Adipose tissue (tissue), 3 donors: ENCODE measurements around the gene DACH1. TPM values are rescaled to one million over a fixed set of nuclear protein-coding genes. Genes with fewer than 3 reads are reported as not detected.

Source experiments
- H3K27ac ChIP-seq: one replicate; pipeline ENCODE4 v1.5.1; 2013; ENCODE audit warnings: low read depth, low read length
- WGBS, 3 donors: extraction: QIAGEN DNeasy Blood & Tissue Kit; methylation state at CpG; one replicate each; pipeline ENCODE4 v1.1.7; 2013; 5-methylcytosine and 5-hydroxymethylcytosine counted together
- polyA plus RNA-seq, 3 donors: library from polyadenylated mRNA; stranded (reverse); fragments of 200-250 nt; gene quantifications; one replicate each; pipeline ENCODE4 v1.2.3, GENCODE V29; 2013
- donor health status: healthy with polysubstance abuse.
- donor health status: Bipolar disorder and iron deficiency.
- donor health status: healthy.

The DACH1 gene
- polyA plus RNA-seq, 3 donors = 0.62 to 2.5 (median 2.2) TPM

DNA sequence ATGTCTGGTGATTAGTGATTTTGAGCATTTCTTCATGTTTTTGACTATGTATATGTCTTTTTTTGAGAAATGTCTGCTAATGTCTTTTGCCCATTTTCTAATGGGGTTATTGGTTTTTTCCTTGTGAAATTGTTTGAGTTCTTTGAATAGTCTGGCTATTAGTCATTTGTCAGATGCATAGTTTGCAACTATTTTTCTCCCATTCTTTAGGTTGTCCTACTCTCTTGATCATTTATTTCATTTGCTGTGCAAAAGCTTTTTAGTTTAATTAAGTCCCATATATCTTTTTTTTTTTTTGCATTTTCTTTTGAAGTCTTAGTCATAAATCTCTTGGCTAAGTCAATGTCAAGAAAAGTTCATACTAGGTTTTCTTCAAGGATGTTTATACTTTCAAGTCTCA lies 449.8 kb downstream of the DACH1 start:
- no peak overlapping the region for H3K27ac ChIP-seq

DNA sequence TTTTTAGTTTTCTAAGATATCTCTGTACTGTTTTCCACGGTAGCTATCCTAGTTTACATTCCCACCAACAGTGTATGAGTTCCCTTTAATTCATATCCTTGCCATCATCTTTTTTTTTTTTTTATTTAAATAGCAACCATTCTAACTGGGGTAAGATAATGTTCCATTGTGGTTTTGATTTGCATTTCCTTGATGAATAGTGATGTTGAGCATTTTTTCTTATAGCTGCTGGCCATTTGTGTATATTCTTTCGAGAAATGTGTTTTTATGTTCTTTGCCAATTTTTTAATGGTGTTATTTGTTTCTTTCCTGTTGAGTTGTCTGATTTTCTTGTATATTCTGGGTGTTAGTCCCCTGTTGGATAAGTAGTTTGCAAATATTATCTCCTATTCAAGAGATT lies 454.8 kb downstream of the DACH1 start:
- H3K27ac ChIP-seq = no peak overlapping the region
- WGBS, 3 donors = 59 to 78% (median 70%) methylated on average over 2 of the region's 2 CpGs

DNA sequence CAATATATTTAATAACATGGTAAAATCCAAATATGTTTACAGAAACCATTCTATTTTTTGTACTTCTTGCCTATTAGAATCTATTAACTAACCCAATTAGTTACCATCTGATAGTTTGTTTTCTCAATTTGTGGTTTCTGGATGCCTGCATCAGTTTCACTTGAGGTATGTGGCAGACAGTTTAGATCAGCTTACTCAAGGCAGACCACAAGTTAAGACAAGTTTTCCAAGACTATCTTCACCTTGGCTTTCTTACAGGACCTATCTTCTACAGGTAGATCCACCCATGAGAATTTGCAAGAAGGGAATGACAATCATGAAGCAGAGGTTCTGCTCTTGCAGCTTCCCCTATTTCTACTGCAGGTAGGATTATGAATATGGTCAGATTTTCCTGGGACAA lies 458.6 kb downstream of the DACH1 start:
- H3K27ac ChIP-seq = no peak overlapping the region

DNA sequence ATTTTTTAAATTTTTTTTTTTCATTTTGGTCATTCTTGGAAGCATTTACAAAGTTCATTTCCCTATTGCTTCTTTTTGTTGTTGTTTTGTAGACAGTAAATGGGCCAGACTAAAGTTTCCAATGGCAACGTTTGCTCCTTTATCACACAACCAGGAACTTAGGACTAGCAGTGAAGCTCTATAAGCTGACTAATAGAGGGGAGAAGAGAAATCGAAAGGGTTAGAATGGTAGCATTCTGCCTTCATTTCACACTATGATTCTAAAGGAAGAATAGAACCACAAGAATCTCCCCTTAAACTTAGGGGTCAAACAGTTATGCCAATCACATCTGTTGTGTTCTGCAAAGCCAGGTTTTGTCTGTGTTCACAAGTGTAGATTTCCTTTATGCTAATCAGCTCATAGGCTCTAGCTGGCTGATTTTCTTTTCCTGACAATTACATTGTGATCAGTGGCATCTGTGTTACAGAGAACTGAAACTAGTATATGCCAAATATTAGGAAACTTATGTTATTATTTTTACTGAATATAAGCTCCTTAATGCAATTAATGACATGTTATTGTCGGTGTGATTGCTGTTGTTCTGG lies 467.3 kb downstream of the DACH1 start:
- no peak overlapping the region for H3K27ac ChIP-seq
- WGBS, 3 donors = 61 to 69% (median 62%) methylated on average over 3 of the region's 3 CpGs

DNA sequence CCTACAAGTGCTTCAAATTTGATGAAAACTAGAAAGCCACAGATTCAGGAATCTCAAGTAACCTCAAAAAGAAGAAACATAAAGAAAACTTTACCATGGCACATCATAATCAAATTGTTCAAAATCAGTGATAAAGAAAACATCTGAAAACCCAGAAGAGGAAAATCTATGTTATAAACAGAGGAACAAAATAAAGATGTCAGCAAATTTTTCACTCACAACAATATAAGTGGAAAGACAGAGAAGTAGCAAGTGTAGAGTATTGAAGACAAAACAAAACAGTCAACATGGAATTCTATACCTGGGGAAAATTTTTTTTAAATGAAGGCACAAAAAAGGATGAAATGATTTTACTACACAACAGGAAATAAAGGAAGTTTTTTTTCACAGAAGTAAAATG lies 470.9 kb downstream of the DACH1 start:
- H3K27ac ChIP-seq = no peak overlapping the region

DNA sequence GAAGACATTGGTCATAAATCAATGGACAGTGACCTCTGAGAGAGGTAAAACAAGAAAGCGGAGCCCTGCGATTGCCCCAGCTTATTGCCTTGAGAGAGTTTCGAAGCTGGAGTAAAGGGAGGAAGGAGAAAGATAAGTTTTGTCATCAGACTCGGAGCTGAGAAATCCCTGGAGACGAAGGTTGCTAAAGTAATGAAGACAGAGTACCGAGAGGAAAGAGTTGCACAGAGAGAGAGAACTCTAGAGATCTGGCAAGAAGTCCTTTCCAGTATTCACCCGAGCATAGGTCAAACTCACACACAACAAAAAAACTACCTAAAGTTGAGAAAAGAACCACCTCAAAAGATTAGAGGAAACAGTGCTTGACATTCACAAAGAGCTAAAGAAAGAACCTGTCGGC lies 472.0 kb downstream of the DACH1 start:
- WGBS, 3 donors = 55 to 67% (median 65%) methylated on average over 8 of the region's 8 CpGs
- H3K27ac ChIP-seq = no peak overlapping the region

DNA sequence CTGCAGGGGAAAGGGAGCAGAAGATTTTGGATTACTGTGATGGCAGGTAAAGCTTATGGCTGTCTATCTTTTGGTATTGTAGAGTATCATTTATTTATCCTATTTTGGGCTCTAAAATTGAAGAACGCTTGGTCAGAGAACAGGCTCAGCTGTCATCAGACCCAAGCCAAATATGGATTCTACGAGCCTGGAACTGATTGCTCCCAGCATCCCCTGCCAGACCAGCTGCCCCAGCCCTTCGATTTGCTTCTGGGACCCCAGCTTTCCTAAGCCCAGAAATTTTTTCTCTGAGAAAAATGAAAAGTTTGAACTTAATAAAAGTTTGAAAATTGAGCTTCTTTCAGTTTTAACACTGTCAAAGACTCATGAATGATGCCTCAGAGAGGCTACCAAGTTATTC lies 472.8 kb downstream of the DACH1 start:
- no peak overlapping the region for H3K27ac ChIP-seq
- 73 to 82% (median 73%) methylated on average over 3 of the region's 3 CpGs for WGBS, 3 donors
